ENCODE measurements around the gene DCBLD1. TPM values are rescaled to one million over a fixed set of nuclear protein-coding genes. Genes with fewer than 3 reads are reported as not detected.

The DCBLD1 gene
- total RNA-seq, 1 experiment from 2014 or later = 28.2 TPM

- Mint-ChIP-seq H3K4me3 (ENCODE audit: low read depth, unreplicated experiment) (peak overlapping the region; percentile 27), H3K27ac (ENCODE audit: unreplicated experiment) (peak overlapping the region; percentile 89), H3K36me3 (ENCODE audit: insufficient read depth, unreplicated experiment) (peaks cover 7% of the 10 kb centered on the region), H3K27me3 (ENCODE audit: unreplicated experiment) (no peaks in the 10 kb centered on the region), H3K9me3 (ENCODE audit: low read depth, unreplicated experiment) (no peaks in the 10 kb centered on the region), H3K4me1 (ENCODE audit: low read depth, unreplicated experiment) (peaks cover 74% of the 10 kb centered on the region)
- no peak for DNase-seq
- CTCF ChIA-PET = no interaction called here
- BruUV-seq (replicated peaks) = no TSS peak
- no peak for TF ChIP-seq CTCF (IDR thresholded peaks at IDR 0.05; ENCODE audit: unreplicated experiment)
- intact Hi-C loops (cut with micrococcal nuclease; ENCODE audit: unreplicated experiment) = no loop called here
Observed at GRCh38 chr6:117498159-117498558, 15.7 kb downstream of the DCBLD1 start.

- no peak for DNase-seq
- Mint-ChIP-seq H3K9me3 (ENCODE audit: low read depth, unreplicated experiment) (no peaks in the 10 kb centered on the region), H3K4me3 (ENCODE audit: low read depth, unreplicated experiment) (no peak overlapping the region), H3K27ac (ENCODE audit: unreplicated experiment) (peak overlapping the region; percentile 10), H3K27me3 (ENCODE audit: unreplicated experiment) (no peaks in the 10 kb centered on the region), H3K4me1 (ENCODE audit: low read depth, unreplicated experiment) (peaks cover 72% of the 10 kb centered on the region), H3K36me3 (ENCODE audit: insufficient read depth, unreplicated experiment) (peaks cover 8% of the 10 kb centered on the region)
- intact Hi-C loops (cut with micrococcal nuclease; ENCODE audit: unreplicated experiment) = no loop called here
- CTCF ChIA-PET = no interaction called here
- BruUV-seq (replicated peaks) = no TSS peak
- no peak for TF ChIP-seq CTCF (IDR thresholded peaks at IDR 0.05; ENCODE audit: unreplicated experiment)
Observed at GRCh38 chr6:117501722-117502121, 19.2 kb downstream of the DCBLD1 start.

- Mint-ChIP-seq H3K4me1 (ENCODE audit: low read depth, unreplicated experiment) (peaks cover 63% of the 10 kb centered on the region), H3K27ac (ENCODE audit: unreplicated experiment) (no peak overlapping the region), H3K4me3 (ENCODE audit: low read depth, unreplicated experiment) (no peak overlapping the region), H3K27me3 (ENCODE audit: unreplicated experiment) (no peaks in the 10 kb centered on the region), H3K36me3 (ENCODE audit: insufficient read depth, unreplicated experiment) (peaks cover 8% of the 10 kb centered on the region), H3K9me3 (ENCODE audit: low read depth, unreplicated experiment) (no peaks in the 10 kb centered on the region)
- no peak for TF ChIP-seq CTCF (IDR thresholded peaks at IDR 0.05; ENCODE audit: unreplicated experiment)
- no TSS peak for BruUV-seq (replicated peaks)
- intact Hi-C loops (cut with micrococcal nuclease; ENCODE audit: unreplicated experiment) = no loop called here
- DNase-seq = no peak
- CTCF ChIA-PET = no interaction called here
Observed at GRCh38 chr6:117502580-117502979, 20.1 kb downstream of the DCBLD1 start.

GRCh38 chr6:117503211-117503610, 20.7 kb downstream of the DCBLD1 start:
- H3K27me3 Mint-ChIP-seq (ENCODE audit: unreplicated experiment) = no peaks in the 10 kb centered on the region
- H3K4me1 Mint-ChIP-seq (ENCODE audit: low read depth, unreplicated experiment) = peaks cover 57% of the 10 kb centered on the region
- no peak for DNase-seq
- CTCF ChIA-PET = no interaction called here
- BruUV-seq (replicated peaks) = no TSS peak
- intact Hi-C loops (cut with micrococcal nuclease; ENCODE audit: unreplicated experiment) = no loop called here
- TF ChIP-seq CTCF (IDR thresholded peaks at IDR 0.05; ENCODE audit: unreplicated experiment) = no peak
- H3K36me3 Mint-ChIP-seq (ENCODE audit: insufficient read depth, unreplicated experiment) = peaks cover 8% of the 10 kb centered on the region
- H3K9me3 Mint-ChIP-seq (ENCODE audit: low read depth, unreplicated experiment) = no peaks in the 10 kb centered on the region
- H3K27ac Mint-ChIP-seq (ENCODE audit: unreplicated experiment) = no peak overlapping the region
- no peak overlapping the region for H3K4me3 Mint-ChIP-seq (ENCODE audit: low read depth, unreplicated experiment)

Measured in Calu3 (cell line).